Measurements from ENCODE around the gene CST7. TPM values are rescaled to one million over a fixed set of nuclear protein-coding genes. Genes with fewer than 3 reads are reported as not detected.

The CST7 gene
- total and polyA plus RNA-seq, 2 donors (not counting 3 experiments of a cell fraction or from before 2014, with no cell fraction given) = not detected

DNA sequence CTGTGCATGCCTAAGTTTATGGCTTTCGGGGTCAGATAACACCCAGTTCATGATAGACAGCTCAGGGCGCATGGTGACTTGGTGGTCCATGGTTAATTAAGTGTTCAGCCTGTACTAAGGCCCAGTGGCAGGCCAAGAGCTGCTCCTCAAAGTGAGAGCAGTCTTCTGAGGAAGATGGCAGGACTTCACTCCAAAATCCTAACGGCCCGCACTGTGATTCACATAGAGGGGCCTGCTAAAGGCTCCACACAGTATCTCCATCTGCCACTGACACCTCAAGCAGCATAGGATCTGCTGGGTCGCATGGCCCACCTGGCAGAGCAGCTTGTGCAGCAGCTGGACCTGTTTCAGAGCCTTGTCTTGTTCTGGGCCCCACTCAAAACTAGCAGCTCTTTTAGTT, 10.6 kb upstream of the CST7 start:
- ChIA-PET POLR2A (no interaction called here), CTCF (no interaction called here)
- no peaks in the 10 kb centered on the region for H3K9me3 ChIP-seq (replicated peaks; ENCODE audit: control insufficient read depth, insufficient read depth, low read length)
- H3K4me3 ChIP-seq (replicated peaks in 1 of 3; ENCODE audit: insufficient read depth in 1 of 3, low read depth in 1 of 3, low read length in 3 of 3) = no peak overlapping the region
- no peak for DNase-seq (ENCODE audit: low read depth, low spot score)
- no peak overlapping the region for H2AFZ ChIP-seq (ENCODE audit: low read depth, low read length)
- no peak overlapping the region for H3K4me2 ChIP-seq (ENCODE audit: insufficient read depth, low read length)
- no peak overlapping the region for H3K9ac ChIP-seq (replicated peaks; ENCODE audit: extremely low read depth, insufficient read depth, low read length)
- no peaks in the 10 kb centered on the region for H3K36me3 ChIP-seq (ENCODE audit: control insufficient read depth in 2 of 2, extremely low read depth in 1 of 2, insufficient read depth in 2 of 2, low read length in 2 of 2)
- no TSS peak for BruUV-seq (replicated peaks)
- no peaks in the 10 kb centered on the region for H3K27me3 ChIP-seq (ENCODE audit: control insufficient read depth in 2 of 2, insufficient read depth in 2 of 2, low read length in 2 of 2)
- no peak for FAIRE-seq
- no peaks in the 10 kb centered on the region for H3K4me1 ChIP-seq (ENCODE audit: control insufficient read depth, extremely low read depth, insufficient read depth, low read length)
- H4K20me1 ChIP-seq (replicated peaks; ENCODE audit: control insufficient read depth, extremely low read depth, insufficient read depth, low read length) = no peaks in the 10 kb centered on the region
- TF ChIP-seq, protein P1, sequence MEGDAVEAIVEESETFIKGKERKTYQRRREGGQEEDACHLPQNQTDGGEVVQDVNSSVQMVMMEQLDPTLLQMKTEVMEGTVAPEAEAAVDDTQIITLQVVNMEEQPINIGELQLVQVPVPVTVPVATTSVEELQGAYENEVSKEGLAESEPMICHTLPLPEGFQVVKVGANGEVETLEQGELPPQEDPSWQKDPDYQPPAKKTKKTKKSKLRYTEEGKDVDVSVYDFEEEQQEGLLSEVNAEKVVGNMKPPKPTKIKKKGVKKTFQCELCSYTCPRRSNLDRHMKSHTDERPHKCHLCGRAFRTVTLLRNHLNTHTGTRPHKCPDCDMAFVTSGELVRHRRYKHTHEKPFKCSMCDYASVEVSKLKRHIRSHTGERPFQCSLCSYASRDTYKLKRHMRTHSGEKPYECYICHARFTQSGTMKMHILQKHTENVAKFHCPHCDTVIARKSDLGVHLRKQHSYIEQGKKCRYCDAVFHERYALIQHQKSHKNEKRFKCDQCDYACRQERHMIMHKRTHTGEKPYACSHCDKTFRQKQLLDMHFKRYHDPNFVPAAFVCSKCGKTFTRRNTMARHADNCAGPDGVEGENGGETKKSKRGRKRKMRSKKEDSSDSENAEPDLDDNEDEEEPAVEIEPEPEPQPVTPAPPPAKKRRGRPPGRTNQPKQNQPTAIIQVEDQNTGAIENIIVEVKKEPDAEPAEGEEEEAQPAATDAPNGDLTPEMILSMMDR (IDR thresholded peaks at IDR 0.05; ENCODE audit: extremely low read depth in 1 of 2, insufficient read depth in 1 of 2, low read depth in 1 of 2, low read length in 2 of 2) = no peak
- TF ChIP-seq MYC (IDR thresholded peaks at IDR 0.05; ENCODE audit: low read depth, low read length) (no peak), EZH2 (IDR thresholded peaks at IDR 0.05; ENCODE audit: borderline replicate concordance, low read depth, low read length, severe bottlenecking) (no peak), POLR2AphosphoS5 (IDR thresholded peaks at IDR 0.05; ENCODE audit: insufficient read depth, low read depth, low read length) (no peak), POLR2A (IDR thresholded peaks at IDR 0.05; ENCODE audit: low read depth, low read length) (no peak), JUN (IDR thresholded peaks at IDR 0.05; ENCODE audit: borderline replicate concordance, insufficient read depth, insufficient read length, low read depth) (no peak), GATA2 (IDR thresholded peaks at IDR 0.05; ENCODE audit: insufficient read depth, insufficient read length, low read depth, low read length) (no peak), FOS (IDR thresholded peaks at IDR 0.05; ENCODE audit: borderline replicate concordance, insufficient read depth, low read length) (no peak)
- TF ChIP-seq, protein P2, sequence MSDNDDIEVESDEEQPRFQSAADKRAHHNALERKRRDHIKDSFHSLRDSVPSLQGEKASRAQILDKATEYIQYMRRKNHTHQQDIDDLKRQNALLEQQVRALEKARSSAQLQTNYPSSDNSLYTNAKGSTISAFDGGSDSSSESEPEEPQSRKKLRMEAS (IDR thresholded peaks at IDR 0.05; ENCODE audit: insufficient read depth, insufficient read length) = no peak
- intact Hi-C loops (cut with micrococcal nuclease) (no loop called here), dilution Hi-C loops (cut with MboI; ENCODE audit: extremely low pct_ligation_motif_present, low sequenced_read_pairs) (no loop called here)
- H3K27ac ChIP-seq (ENCODE audit: insufficient read depth, low read depth, low read length) = no peak overlapping the region
- no peaks in the 10 kb centered on the region for H3K79me2 ChIP-seq (ENCODE audit: control insufficient read depth, insufficient read depth, low read length)
- H3K9me1 ChIP-seq (replicated peaks; ENCODE audit: control insufficient read depth, extremely low read depth, insufficient read depth, low read length) = no peaks in the 10 kb centered on the region

Data from endothelial cell of umbilical vein (primary cell).